ENCODE measurements around the gene TENT5A. TPM values are rescaled to one million over a fixed set of nuclear protein-coding genes. Genes with fewer than 3 reads are reported as not detected.
"Not testable (repeated sequence)": the region's sequence is repeated elsewhere in the genome, so short reads cannot be mapped to it uniquely, and the experiment has no call there.

TENT5A gene
- total RNA-seq, 1 experiment from 2014 or later: 2.0 TPM

DNA sequence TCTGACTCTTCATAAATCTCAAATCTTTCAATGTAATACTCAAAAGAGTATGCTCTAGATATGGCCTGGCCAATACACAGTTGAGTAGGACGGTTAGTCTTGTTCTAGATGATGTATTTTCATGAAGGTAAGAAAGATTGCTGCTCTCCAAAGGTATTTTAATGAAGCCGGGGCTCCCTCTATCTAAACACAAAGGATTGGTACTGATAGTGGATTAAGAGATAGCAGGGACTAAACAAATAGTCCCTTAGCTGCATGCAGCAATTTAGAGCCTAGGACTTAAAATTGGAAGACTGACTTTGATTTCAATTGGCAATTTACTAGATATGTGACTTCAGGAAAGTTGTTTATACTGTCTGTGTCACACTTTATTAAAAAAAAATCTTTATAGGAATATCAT lies 31.4 kb upstream of the TENT5A start:
- Histone ChIP-seq H3K9me3 (ENCODE audit: insufficient read depth, low read depth) (no peaks in the 10 kb centered on the region; the same call in 1 of the 2 replicates), H2AFZ (no peak overlapping the region), H4K20me1 (ENCODE audit: insufficient read depth) (no peaks in the 10 kb centered on the region), H3K4me2 (no peak overlapping the region), H3K9me2 (ENCODE audit: insufficient read depth) (no peaks in the 10 kb centered on the region), H3K27ac (no peak overlapping the region), H3K4me3 (no peak overlapping the region), H3K4me1 (replicated peaks; ENCODE audit: insufficient read depth) (peaks cover 28% of the 10 kb centered on the region), H3F3A (ENCODE audit: insufficient read depth, low read depth) (no peaks in the 10 kb centered on the region), H3K36me3 (ENCODE audit: low read depth) (no peaks in the 10 kb centered on the region), H3K27me3 (ENCODE audit: insufficient read depth, low read depth) (no peaks in the 10 kb centered on the region), H3K79me2 (ENCODE audit: low read depth) (no peaks in the 10 kb centered on the region)
- intact Hi-C loops (cut with micrococcal nuclease; ENCODE audit: unreplicated experiment): no loop called here
- BruUV-seq (replicated peaks): no TSS peak
- CTCF ChIA-PET: no interaction called here
- no peak for TF ChIP-seq EZH2 (IDR thresholded peaks at IDR 0.05; ENCODE audit: low read depth)
- TF ChIP-seq, protein P1, sequence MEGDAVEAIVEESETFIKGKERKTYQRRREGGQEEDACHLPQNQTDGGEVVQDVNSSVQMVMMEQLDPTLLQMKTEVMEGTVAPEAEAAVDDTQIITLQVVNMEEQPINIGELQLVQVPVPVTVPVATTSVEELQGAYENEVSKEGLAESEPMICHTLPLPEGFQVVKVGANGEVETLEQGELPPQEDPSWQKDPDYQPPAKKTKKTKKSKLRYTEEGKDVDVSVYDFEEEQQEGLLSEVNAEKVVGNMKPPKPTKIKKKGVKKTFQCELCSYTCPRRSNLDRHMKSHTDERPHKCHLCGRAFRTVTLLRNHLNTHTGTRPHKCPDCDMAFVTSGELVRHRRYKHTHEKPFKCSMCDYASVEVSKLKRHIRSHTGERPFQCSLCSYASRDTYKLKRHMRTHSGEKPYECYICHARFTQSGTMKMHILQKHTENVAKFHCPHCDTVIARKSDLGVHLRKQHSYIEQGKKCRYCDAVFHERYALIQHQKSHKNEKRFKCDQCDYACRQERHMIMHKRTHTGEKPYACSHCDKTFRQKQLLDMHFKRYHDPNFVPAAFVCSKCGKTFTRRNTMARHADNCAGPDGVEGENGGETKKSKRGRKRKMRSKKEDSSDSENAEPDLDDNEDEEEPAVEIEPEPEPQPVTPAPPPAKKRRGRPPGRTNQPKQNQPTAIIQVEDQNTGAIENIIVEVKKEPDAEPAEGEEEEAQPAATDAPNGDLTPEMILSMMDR (conservative IDR thresholded peaks at IDR 0.05): no peak
- DNase-seq: no peak
- POLR2A ChIA-PET (ENCODE audit: unreplicated experiment): no interaction called here

DNA sequence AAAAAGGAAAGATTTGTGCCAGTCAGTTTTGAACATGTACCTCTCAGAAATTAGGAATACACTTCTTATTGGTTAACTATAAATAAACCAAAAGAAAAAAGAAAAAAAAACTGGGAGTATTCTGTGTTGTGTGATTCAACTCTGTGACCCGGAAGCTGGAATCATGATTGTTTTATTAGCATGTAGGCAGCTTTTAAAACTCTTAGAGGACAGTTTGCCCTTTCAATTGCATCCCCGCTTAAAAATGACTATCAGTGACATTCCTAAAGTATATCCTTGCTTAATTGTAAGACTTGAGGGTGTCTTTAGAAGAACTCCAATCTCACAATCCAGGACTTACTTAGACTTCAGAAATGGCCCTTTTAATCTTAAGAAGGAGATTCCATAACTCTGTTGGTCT lies 29.1 kb upstream of the TENT5A start:
- intact Hi-C loops (cut with micrococcal nuclease; ENCODE audit: unreplicated experiment): no loop called here
- no peak for DNase-seq
- no peak for TF ChIP-seq EZH2 (IDR thresholded peaks at IDR 0.05; ENCODE audit: low read depth)
- TF ChIP-seq, protein P1 (conservative IDR thresholded peaks at IDR 0.05): no peak
- Histone ChIP-seq H3K27ac (no peak overlapping the region), H3K9me3 (ENCODE audit: insufficient read depth, low read depth) (no peaks in the 10 kb centered on the region; the same call in 1 of the 2 replicates), H3K4me1 (replicated peaks; ENCODE audit: insufficient read depth) (peaks cover 14% of the 10 kb centered on the region), H4K20me1 (ENCODE audit: insufficient read depth) (no peaks in the 10 kb centered on the region), H3K9me2 (ENCODE audit: insufficient read depth) (no peaks in the 10 kb centered on the region), H3K27me3 (ENCODE audit: insufficient read depth, low read depth) (no peaks in the 10 kb centered on the region), H3K4me3 (no peak overlapping the region), H3K36me3 (ENCODE audit: low read depth) (no peaks in the 10 kb centered on the region), H3F3A (ENCODE audit: insufficient read depth, low read depth) (no peaks in the 10 kb centered on the region), H2AFZ (no peak overlapping the region), H3K4me2 (no peak overlapping the region), H3K79me2 (ENCODE audit: low read depth) (no peaks in the 10 kb centered on the region)
- ChIA-PET POLR2A (ENCODE audit: unreplicated experiment) (no interaction called here), CTCF (no interaction called here)
- BruUV-seq (replicated peaks): no TSS peak

DNA sequence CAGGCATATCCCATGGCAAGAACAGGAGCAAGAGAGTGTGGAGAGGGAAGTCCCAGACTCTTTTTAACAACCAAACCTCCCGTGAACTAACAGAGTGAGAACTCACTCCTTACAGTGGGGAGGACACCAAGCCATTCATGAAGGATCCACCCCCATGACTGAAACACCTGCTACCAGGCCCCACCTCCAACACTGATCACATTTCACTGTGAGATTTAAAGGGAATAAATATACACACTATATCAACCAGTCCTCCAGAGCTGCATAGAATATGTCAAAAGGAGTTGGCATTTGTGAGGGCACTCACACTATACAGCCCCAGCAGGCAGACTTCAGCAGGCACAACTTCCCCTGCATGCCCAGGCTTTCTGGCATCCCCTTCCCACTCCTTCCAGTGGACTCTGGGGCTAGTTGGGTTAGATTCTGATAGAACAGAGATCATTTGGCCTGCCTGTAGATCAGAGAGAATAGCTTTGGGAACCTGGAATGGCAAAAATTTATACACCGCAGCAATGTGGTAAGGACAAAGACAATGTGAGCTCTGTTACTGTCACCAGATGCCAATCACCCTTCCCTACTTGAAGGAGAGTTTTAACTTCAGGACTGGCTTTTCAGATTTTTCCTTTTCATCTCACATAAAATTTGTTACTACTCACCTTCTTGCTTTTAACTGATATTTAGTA lies 25.2 kb upstream of the TENT5A start:
- Histone ChIP-seq H3K4me2 (no peak overlapping the region), H3K9me2 (ENCODE audit: insufficient read depth) (no peaks in the 10 kb centered on the region), H3F3A (ENCODE audit: insufficient read depth, low read depth) (no peaks in the 10 kb centered on the region), H3K27ac (no peak overlapping the region), H3K4me3 (no peak overlapping the region), H4K20me1 (ENCODE audit: insufficient read depth) (no peaks in the 10 kb centered on the region), H2AFZ (no peak overlapping the region), H3K79me2 (ENCODE audit: low read depth) (no peaks in the 10 kb centered on the region), H3K9me3 (ENCODE audit: insufficient read depth, low read depth) (no peaks in the 10 kb centered on the region), H3K27me3 (ENCODE audit: insufficient read depth, low read depth) (no peaks in the 10 kb centered on the region), H3K4me1 (replicated peaks; ENCODE audit: insufficient read depth) (no peaks in the 10 kb centered on the region), H3K36me3 (ENCODE audit: low read depth) (no peaks in the 10 kb centered on the region)
- TF ChIP-seq, protein P1 (conservative IDR thresholded peaks at IDR 0.05): no peak
- TF ChIP-seq EZH2 (IDR thresholded peaks at IDR 0.05; ENCODE audit: low read depth): no peak
- intact Hi-C loops (cut with micrococcal nuclease; ENCODE audit: unreplicated experiment): no loop called here
- ChIA-PET POLR2A (ENCODE audit: unreplicated experiment) (interaction anchor here (0.9 kb wide), 1 partner anchor 207 kb away, joined by 6 read pairs; no protein-coding TSS in a partner anchor), CTCF (no interaction called here)
- DNase-seq: no peak
- no TSS peak for BruUV-seq (replicated peaks)

DNA sequence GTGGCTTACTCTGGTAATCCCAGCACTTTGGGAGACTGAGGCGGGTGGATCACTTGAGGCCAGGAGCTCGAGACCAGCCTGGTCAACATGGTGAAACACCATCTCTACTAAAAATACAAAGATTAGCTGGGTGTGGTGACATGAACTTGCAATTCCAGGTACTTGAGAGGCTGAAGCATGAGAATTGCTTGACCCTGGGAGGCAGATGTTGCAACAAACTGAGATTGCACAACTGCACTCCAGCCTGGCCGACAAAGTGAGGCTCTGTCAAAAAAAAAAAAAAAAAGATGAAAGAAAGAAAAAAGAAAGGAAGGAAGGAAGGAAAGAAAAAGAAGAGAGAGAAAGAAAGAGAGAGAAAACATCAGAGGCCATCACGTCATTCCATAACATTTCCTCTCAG lies 23.7 kb upstream of the TENT5A start:
- H3K4me1 ChIP-seq (replicated peaks; ENCODE audit: insufficient read depth); H3K36me3 ChIP-seq (ENCODE audit: low read depth); H3K9me3 ChIP-seq (ENCODE audit: insufficient read depth, low read depth); H3K9me2 ChIP-seq (ENCODE audit: insufficient read depth); H3K79me2 ChIP-seq (ENCODE audit: low read depth); H3K27me3 ChIP-seq (ENCODE audit: insufficient read depth, low read depth); H3K4me2 ChIP-seq; H2AFZ ChIP-seq; CTCF ChIA-PET; DNase-seq; H3K4me3 ChIP-seq; BruUV-seq (replicated peaks); intact Hi-C loops (cut with micrococcal nuclease; ENCODE audit: unreplicated experiment); POLR2A ChIA-PET (ENCODE audit: unreplicated experiment); H3F3A ChIP-seq (ENCODE audit: insufficient read depth, low read depth); H3K27ac ChIP-seq; H4K20me1 ChIP-seq (ENCODE audit: insufficient read depth): not testable (repeated sequence)

Data from PC-9 (cell line).